GM12878 (cell line): ENCODE measurements around the gene IDH3A. TPM values are rescaled to one million over a fixed set of nuclear protein-coding genes. Genes with fewer than 3 reads are reported as not detected.

Source experiments
- ATAC-seq: fragments of 200-7000 bp; cut with Tn5 transposase; 3 replicates; pipeline ENCODE4 v1.9.1; 2020; ENCODE audit warnings: mild to moderate bottlenecking, moderate library complexity
- BruUV-seq: library from RNA; stranded (reverse); fragments of 400-500 nt; replicated peaks from 2 replicates; lab custom pipeline; 2021; lab: Mats Ljungman, UMichigan
- CTCF ChIA-PET: fragments of 300-600 bp; sonication (Branson Sonifier 250); formaldehyde crosslinking; extraction: SDS; loops from one replicate; lab custom pipeline; 2021; ENCODE audit warnings: inconsistent platforms; lab: Yijun Ruan, JAX
- POLR2A ChIA-PET: fragments of 350-600 bp; formaldehyde crosslinking; extraction: SDS; loops from one replicate; lab custom pipeline; 2021; ENCODE audit warnings: inconsistent platforms; lab: Charles Lee
- RAD21 ChIA-PET: fragments of 300-600 bp; sonication (Branson Sonifier 250); formaldehyde crosslinking; loops from one replicate; lab custom pipeline; 2023; ENCODE audit warnings: antibody characterized with exemption; ENCODE audit not compliant: unreplicated experiment; lab: Charles Lee
- SMC1A ChIA-PET: fragments of 300-600 bp; sonication (Branson Sonifier 250); formaldehyde crosslinking; loops from one replicate; lab custom pipeline; 2023; ENCODE audit not compliant: unreplicated experiment, uncharacterized antibody; lab: Charles Lee
- DNase-seq: peaks from one replicate; pipeline ENCODE4 v3.0.0-alpha.2; 2011; ENCODE audit warnings: low read depth, low spot score
- FAIRE-seq: peaks from 3 replicates; lab custom pipeline; 2011; peaks lifted over from hg19 to GRCh38; lab: Jason Lieb, UNC
- H2AFZ ChIP-seq: 2 replicates; pipeline ENCODE4 v1.6.0; 2011; ENCODE audit warnings: low read depth, low read length, control low read depth; ENCODE audit not compliant: control insufficient read depth
- H3K27ac ChIP-seq: 2 replicates; pipeline ENCODE4 v1.5.1; 2011; ENCODE audit warnings: control low read depth; ENCODE audit not compliant: control insufficient read depth, insufficient read depth
- H3K27me3 ChIP-seq, 2 experiments: replicated peaks in 1 of 2; 2 replicates each; pipeline versions ENCODE4 v1.6.0 to v1.6.1; 2011; ENCODE audit warnings: low read length in 1 of 2; ENCODE audit not compliant: control insufficient read depth in 2 of 2, insufficient read depth in 2 of 2
- H3K36me3 ChIP-seq, 2 experiments: 2 replicates each; pipeline ENCODE4 v1.5.1; 2011; ENCODE audit warnings: low read length in 1 of 2; ENCODE audit not compliant: control insufficient read depth in 2 of 2, insufficient read depth in 2 of 2
- H3K4me1 ChIP-seq: 2 replicates; pipeline ENCODE4 v1.6.1; 2011; ENCODE audit warnings: mild to moderate bottlenecking, low read length, moderate library complexity, mixed read lengths; ENCODE audit not compliant: control insufficient read depth, insufficient read depth
- H3K4me2 ChIP-seq: 2 replicates; pipeline ENCODE4 v1.6.0; 2011; ENCODE audit warnings: control low read depth; ENCODE audit not compliant: control insufficient read depth, insufficient read depth
- H3K4me3 ChIP-seq: fragments of 200-600 bp; sonication (generic); 2 replicates; pipeline ENCODE4 v1.5.1; 2016
- H3K79me2 ChIP-seq: 2 replicates; pipeline ENCODE4 v1.6.0; 2011; ENCODE audit warnings: low read length; ENCODE audit not compliant: control insufficient read depth, insufficient read depth
- H3K9ac ChIP-seq: 2 replicates; pipeline ENCODE4 v1.8.0; 2011; ENCODE audit warnings: low read length, control low read depth, mixed read lengths; ENCODE audit not compliant: control insufficient read depth, insufficient read depth
- H3K9me3 ChIP-seq: replicated peaks from 3 replicates; pipeline ENCODE4 v1.5.1; 2011; ENCODE audit warnings: mild to moderate bottlenecking, low read length; ENCODE audit not compliant: control insufficient read depth, insufficient read depth
- H4K20me1 ChIP-seq: 2 replicates; pipeline ENCODE4 v1.6.0; 2011; ENCODE audit not compliant: control insufficient read depth, insufficient read depth
- ATF7 ChIP-seq: fragments of 450-650 bp; IDR thresholded peaks from 2 replicates; pipeline ENCODE4 v1.6.1; 2016; ENCODE audit warnings: low read depth, mild to moderate bottlenecking
- CBFB ChIP-seq: IDR thresholded peaks from 2 replicates; pipeline ENCODE4 v1.6.1; 2016; ENCODE audit warnings: antibody characterized with exemption, low read depth
- GABPA ChIP-seq: IDR thresholded peaks from 2 replicates; pipeline ENCODE4 v1.6.1; 2014; ENCODE audit warnings: antibody characterized with exemption, low read depth, mild to moderate bottlenecking, inconsistent platforms
- GATAD2B ChIP-seq: fragments of 450-650 bp; conservative IDR thresholded peaks from 2 replicates; pipeline ENCODE4 v1.6.1; 2017; ENCODE audit warnings: low read depth, mild to moderate bottlenecking, moderate library complexity
- HDAC6 ChIP-seq: fragments of 200-600 bp; sonication (generic); IDR thresholded peaks from one replicate; pipeline ENCODE4 v1.8.0; 2017; ENCODE audit warnings: antibody characterized with exemption; ENCODE audit not compliant: unreplicated experiment
- IRF4 ChIP-seq: IDR thresholded peaks from 2 replicates; pipeline ENCODE4 v1.6.1; 2011; ENCODE audit warnings: low read depth, low read length
- JUNB ChIP-seq: IDR thresholded peaks from 2 replicates; pipeline ENCODE4 v1.6.1; 2016; ENCODE audit warnings: antibody characterized with exemption, mild to moderate bottlenecking
- LARP7 ChIP-seq: fragments of 450-650 bp; IDR thresholded peaks from 2 replicates; pipeline ENCODE4 v1.6.1; 2017; ENCODE audit warnings: mild to moderate bottlenecking
- NFXL1 ChIP-seq: fragments of 450-650 bp; IDR thresholded peaks from 2 replicates; pipeline ENCODE4 v1.6.1; 2017; ENCODE audit warnings: antibody characterized with exemption, mild to moderate bottlenecking, borderline replicate concordance
- NFYB ChIP-seq: IDR thresholded peaks from 2 replicates; pipeline ENCODE4 v1.6.1; 2011; ENCODE audit warnings: low read depth, mild to moderate bottlenecking, low read length, improper control_type of control experiment, moderate library complexity; ENCODE audit not compliant: insufficient read depth
- PBX3 ChIP-seq: IDR thresholded peaks from 2 replicates; pipeline ENCODE4 v1.6.1; 2011; ENCODE audit warnings: mild to moderate bottlenecking, low read depth, low read length, moderate library complexity; ENCODE audit not compliant: insufficient replicate concordance
- POLR2A ChIP-seq: IDR thresholded peaks from 2 replicates; pipeline ENCODE4 v1.6.1; 2011; ENCODE audit warnings: low read depth, mild to moderate bottlenecking, low read length
- PRDM15 ChIP-seq: fragments of 450-650 bp; formaldehyde crosslinking; IDR thresholded peaks from 2 replicates; pipeline ENCODE4 v1.4.0; 2020; ENCODE audit warnings: mild to moderate bottlenecking, moderate library complexity
- RBBP5 ChIP-seq: fragments of 200-600 bp; sonication (generic); conservative IDR thresholded peaks from 2 replicates; pipeline ENCODE4 v1.6.1; 2016
- RCOR1 ChIP-seq: conservative IDR thresholded peaks from 2 replicates; pipeline ENCODE4 v1.6.1; 2012; ENCODE audit warnings: low read depth, low read length, improper control_type of control experiment
- SMAD1 ChIP-seq: fragments of 450-650 bp; IDR thresholded peaks from 2 replicates; pipeline ENCODE4 v1.6.1; 2018; ENCODE audit warnings: mild to moderate bottlenecking, low read depth; ENCODE audit not compliant: partially characterized antibody
- TCF12 ChIP-seq: IDR thresholded peaks from 2 replicates; pipeline ENCODE4 v1.6.1; 2011; ENCODE audit warnings: low read depth, mild to moderate bottlenecking, low read length
- ZNF274 ChIP-seq: IDR thresholded peaks from one replicate; pipeline ENCODE4 v1.8.0; 2011; ENCODE audit not compliant: insufficient read length, insufficient read depth
- WGBS: methylation state at CpG from one replicate; pipeline ENCODE4 v1.1.6; 2016; ENCODE audit warnings: low lambda C conversion rate; ENCODE audit not compliant: insufficient replicate concordance, insufficient coverage; ENCODE audit errors: missing lambda C conversion rate; 5-methylcytosine and 5-hydroxymethylcytosine counted together
- in situ Hi-C: fragments of 300-500 bp; cut with MboI; formaldehyde crosslinking; loops from 9 replicates; pipeline ENCODE4 v1.14.3; 2018; ENCODE audit warnings: mixed read lengths
- intact Hi-C: fragments of 100-400 bp; cut with micrococcal nuclease; formaldehyde crosslinking; loops from one replicate; pipeline ENCODE4 v1.14.2; 2022; ENCODE audit not compliant: unreplicated experiment
- polyA plus RNA-seq, 11 experiments: library from polyadenylated mRNA; depleted of rRNA in 4 of 11; unstranded in 6 of 11; stranded (reverse) in 5 of 11; fragments of >200 nt; fragmentation: Nextera tagmentation in 4 of 11; fragmentation: Illumina TruSeq in 1 of 11; extraction: Ambion mirVana in 4 of 11; extraction: Trizol in 1 of 11; gene quantifications; 1 replicate in 1 of 11; 2 replicates in 10 of 11; pipeline versions ENCODE4 v1.2.1 to v1.2.3, GENCODE V29; 2011 to 2016; ENCODE audit warnings: inconsistent platforms in 2 of 11, missing spikeins in 2 of 11, low read depth in 1 of 11
- total RNA-seq, 4 experiments: library from RNA; depleted of rRNA in 3 of 4; stranded (reverse); fragments of >200 nt in 3 of 4; fragmentation: Illumina TruSeq in 1 of 4; extraction: Trizol in 1 of 4; gene quantifications; 2 replicates each; pipeline versions ENCODE4 v1.2.1 to v1.2.3, GENCODE V29; 2013 to 2021

IDH3A gene
- total and polyA plus RNA-seq, 10 of the 15 experiments (the other 5 are each of a cell fraction or from before 2014, with no cell fraction given), result 83.9 to 254 (median 195) TPM

- TF ChIP-seq NFYB (no peak), ATF7 (no peak), GABPA (no peak), ZNF274 (no peak)
These were observed 38.2 kb upstream of the IDH3A start (continued) for GRCh38 chr15:78110916-78111475.

- Histone ChIP-seq H2AFZ (no peak overlapping the region), H3K27ac (no peak overlapping the region), H3K4me1 (no peaks in the 10 kb centered on the region), H3K4me3 (no peak overlapping the region), H3K79me2 (no peaks in the 10 kb centered on the region), H3K9ac (no peak overlapping the region), H3K4me2 (no peak overlapping the region), H3K9me3 (no peaks in the 10 kb centered on the region), H3K36me3 (no peaks in the 10 kb centered on the region), H4K20me1 (no peaks in the 10 kb centered on the region), H3K27me3 (no peaks in the 10 kb centered on the region)
- ATAC-seq (no peak), FAIRE-seq (no peak), DNase-seq (no peak)
- 8% methylated on average over 3 of the region's 3 CpGs for WGBS
- TF ChIP-seq TCF12 (no peak), HDAC6 (no peak), PRDM15 (CRISPR knock-in tag) (no peak), GATAD2B (no peak), PBX3 (no peak), CBFB (no peak), JUNB (no peak), SMAD1 (no peak), POLR2A (no peak), LARP7 (no peak), NFXL1 (no peak), RCOR1 (no peak), RBBP5 (no peak), IRF4 (no peak)
- SMC1A ChIA-PET, result interaction anchor here (0.7 to 13.4 kb wide), 12 partner anchors 19 to 202 kb away, joined by 3 to 184 read pairs (median 4); partner anchors contain the start of gene CIB2
- BruUV-seq, result no TSS peak
- RAD21 ChIA-PET, result interaction anchor here (0.8 to 10.3 kb wide), 10 partner anchors 19 to 154 kb away, joined by 3 to 157 read pairs (median 23); partner anchors contain the start of gene CIB2
- CTCF ChIA-PET, result interaction anchor here (0.6 to 14.0 kb wide), 17 partner anchors 10 to 155 kb away, joined by 3 to 327 read pairs (median 5); partner anchors contain the start of genes CIB2 and TBC1D2B
- in situ Hi-C loops, result loop anchor here (5.0 to 10.0 kb wide), 4 partner anchors 86 to 603 kb away; no protein-coding TSS in a partner anchor
- intact Hi-C loops, result loop anchor here (5.0 kb wide), 2 partner anchors 311 to 371 kb away; no protein-coding TSS in a partner anchor
- POLR2A ChIA-PET, result no interaction called here
These were observed 37.4 kb upstream of the IDH3A start for GRCh38 chr15:78111788-78112187.
